GM21576 (cell line): ENCODE measurements around the gene TLR8.

Source experiments
- ATAC-seq: cut with Tn5 transposase; IDR thresholded peaks from one replicate; pipeline ENCODE4 v1.9.1; 2021; ENCODE audit warnings: mild to moderate bottlenecking, moderate library complexity; ENCODE audit not compliant: unreplicated experiment

TLR8 gene

GRCh38 chrX:12906046-12906761, at the start of gene TLR8:
TLR8 (plus strand) TSS chrX:12906620; CDS start chrX:12906707, 87 bp downstream.
- no peak for ATAC-seq

GRCh38 chrX:12865359-12865758, 41.1 kb upstream of the TLR8 start:
- ATAC-seq: no peak

GRCh38 chrX:12866451-12867377, 39.7 kb upstream of the TLR8 start, which contains the start of gene TLR7:
TLR7 (plus strand) TSS chrX:12867072; CDS start chrX:12867579, 507 bp downstream.
- no peak for ATAC-seq

GRCh38 chrX:12867685-12868084, 38.7 kb upstream of the TLR8 start:
- ATAC-seq: no peak

GRCh38 chrX:12868747-12869146, 37.7 kb upstream of the TLR8 start:
- ATAC-seq: peak; percentile 55

GRCh38 chrX:12871257-12871656, 35.2 kb upstream of the TLR8 start:
- ATAC-seq: no peak

- no peak for ATAC-seq
Observed at GRCh38 chrX:12872741-12873140, 33.7 kb upstream of the TLR8 start.

- no peak for ATAC-seq
Observed at GRCh38 chrX:12874581-12874980, 31.8 kb upstream of the TLR8 start.

GRCh38 chrX:12877386-12877785, 29.0 kb upstream of the TLR8 start:
- no peak for ATAC-seq

- no peak for ATAC-seq
Observed at GRCh38 chrX:12878536-12878935, 27.9 kb upstream of the TLR8 start.

- ATAC-seq: no peak
Observed at GRCh38 chrX:12881914-12882313, 24.5 kb upstream of the TLR8 start.

- no peak for ATAC-seq
Observed at GRCh38 chrX:12885508-12885907, 20.9 kb upstream of the TLR8 start.

GRCh38 chrX:12886545-12886944, 19.9 kb upstream of the TLR8 start:
- no peak for ATAC-seq

GRCh38 chrX:12887141-12887540, 19.3 kb upstream of the TLR8 start:
- ATAC-seq: no peak

GRCh38 chrX:12887767-12888166, 18.7 kb upstream of the TLR8 start:
- ATAC-seq: no peak

- peak; percentile 71 for ATAC-seq
Observed at GRCh38 chrX:12890467-12890866, 16.0 kb upstream of the TLR8 start.

- ATAC-seq: no peak
Observed at GRCh38 chrX:12891171-12891570, 15.2 kb upstream of the TLR8 start.

GRCh38 chrX:12891915-12892506, 14.4 kb upstream of the TLR8 start:
- ATAC-seq: no peak

GRCh38 chrX:12892716-12893115, 13.7 kb upstream of the TLR8 start:
- ATAC-seq: no peak

GRCh38 chrX:12894074-12895030, 12.1 kb upstream of the TLR8 start:
- ATAC-seq: no peak
